HEK293 (cell line): ENCODE measurements around the gene KLK1.

Experiments used
- SETDB1 ChIP-seq: IDR thresholded peaks from one replicate; pipeline ENCODE4 v1.6.1; 2017; ENCODE audit warnings: mild to moderate bottlenecking, low read length, moderate library complexity, mixed read lengths; ENCODE audit not compliant: insufficient read length
- ZNF10 ChIP-seq: fragments of 450-650 bp; formaldehyde crosslinking; IDR thresholded peaks from 2 replicates; pipeline ENCODE4 v1.5.1; 2017; ENCODE audit warnings: missing biosample characterization, missing genetic modification characterization
- ZNF155 ChIP-seq: fragments of 450-650 bp; formaldehyde crosslinking; IDR thresholded peaks from 2 replicates; pipeline ENCODE4 v1.5.1; 2016; ENCODE audit warnings: missing biosample characterization, missing genetic modification characterization
- ZNF221 ChIP-seq: fragments of 450-650 bp; formaldehyde crosslinking; IDR thresholded peaks from 2 replicates; pipeline ENCODE4 v1.5.1; 2017; ENCODE audit warnings: missing biosample characterization, missing genetic modification characterization, borderline replicate concordance
- ZNF274 ChIP-seq, 2 experiments: fragments of 200-500 bp in 1 of 2; fragments of 450-650 bp in 1 of 2; sonication (Bioruptor generic) in 1 of 2; formaldehyde crosslinking in 1 of 2; IDR thresholded peaks; 2 replicates each; pipeline versions ENCODE4 v1.5.1 to v1.6.1; 2014 to 2016; ENCODE audit warnings: borderline replicate concordance in 1 of 2, inconsistent platforms in 1 of 2, low read length in 1 of 2, missing biosample characterization in 1 of 2, missing genetic modification characterization in 1 of 2
- ZNF521 ChIP-seq: fragments of 450-650 bp; formaldehyde crosslinking; IDR thresholded peaks from 2 replicates; pipeline ENCODE4 v1.5.1; 2017; ENCODE audit warnings: missing biosample characterization, mild to moderate bottlenecking, missing genetic modification characterization
- ZNF571 ChIP-seq: fragments of 450-650 bp; formaldehyde crosslinking; IDR thresholded peaks from 2 replicates; pipeline ENCODE4 v1.5.0; 2017; ENCODE audit warnings: missing biosample characterization, missing genetic modification characterization
- TF ChIP-seq, protein P1 (sequence below): fragments of 450-650 bp; formaldehyde crosslinking; IDR thresholded peaks from 2 replicates; pipeline ENCODE4 v1.5.1; 2016; ENCODE audit warnings: missing biosample characterization, missing genetic modification characterization, low read depth
- TF ChIP-seq, protein P2 (sequence below): fragments of 450-650 bp; formaldehyde crosslinking; IDR thresholded peaks from 2 replicates; pipeline ENCODE4 v1.5.1; 2016; ENCODE audit warnings: missing biosample characterization, missing genetic modification characterization
- TF ChIP-seq, protein P3 (sequence below): fragments of 450-650 bp; formaldehyde crosslinking; IDR thresholded peaks from 2 replicates; pipeline ENCODE4 v1.5.1; 2016; ENCODE audit warnings: missing biosample characterization, missing genetic modification characterization
- TF ChIP-seq, protein P4 (sequence below): fragments of 450-650 bp; formaldehyde crosslinking; optimal IDR thresholded peaks from 2 replicates; pipeline ENCODE3; 2016; ENCODE audit warnings: missing biosample characterization, mild to moderate bottlenecking, missing genetic modification characterization
- TF ChIP-seq, protein P5 (sequence below): fragments of 450-650 bp; formaldehyde crosslinking; IDR thresholded peaks from 2 replicates; pipeline ENCODE4 v1.5.1; 2016; ENCODE audit warnings: missing biosample characterization, missing genetic modification characterization, borderline replicate concordance

DNA sequence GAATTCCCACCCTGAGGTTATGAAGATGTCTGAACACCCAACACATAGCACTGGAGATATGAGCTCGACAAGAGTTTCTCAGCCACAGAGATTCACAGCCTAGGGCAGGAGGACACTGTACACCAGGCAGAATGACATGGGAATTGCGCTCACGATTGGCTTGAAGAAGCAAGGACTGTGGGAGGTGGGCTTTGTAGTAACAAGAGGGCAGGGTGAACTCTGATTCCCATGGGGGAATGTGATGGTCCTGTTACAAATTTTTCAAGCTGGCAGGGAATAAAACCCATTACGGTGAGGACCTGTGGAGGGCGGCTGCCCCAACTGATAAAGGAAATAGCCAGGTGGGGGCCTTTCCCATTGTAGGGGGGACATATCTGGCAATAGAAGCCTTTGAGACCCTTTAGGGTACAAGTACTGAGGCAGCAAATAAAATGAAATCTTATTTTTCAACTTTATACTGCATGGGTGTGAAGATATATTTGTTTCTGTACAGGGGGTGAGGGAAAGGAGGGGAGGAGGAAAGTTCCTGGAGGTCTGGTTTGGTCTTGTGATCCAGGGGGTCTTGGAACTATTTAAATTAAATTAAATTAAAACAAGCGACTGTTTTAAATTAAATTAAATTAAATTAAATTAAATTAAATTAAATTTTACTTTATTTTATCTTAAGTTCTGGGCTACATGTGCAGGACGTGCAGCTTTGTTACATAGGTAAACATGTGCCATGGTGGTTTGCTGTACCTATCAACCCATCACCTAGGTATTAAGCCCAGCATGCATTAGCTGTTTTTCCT lies 38.1 kb upstream of the KLK1 start:
- TF ChIP-seq ZNF521 (tag by site-specific recombination) (no peak), ZNF274 (IDR thresholded peaks at IDR 0.05; ENCODE audit: low read length) (no peak), ZNF274 (tag by site-specific recombination; IDR thresholded peaks at IDR 0.05; ENCODE audit: borderline replicate concordance) (no peak), ZNF155 (tag by site-specific recombination) (no peak), ZNF571 (no peak), SETDB1 (no peak), ZNF10 (tag by site-specific recombination) (no peak), ZNF221 (tag by site-specific recombination) (no peak)
- TF ChIP-seq, protein P1, sequence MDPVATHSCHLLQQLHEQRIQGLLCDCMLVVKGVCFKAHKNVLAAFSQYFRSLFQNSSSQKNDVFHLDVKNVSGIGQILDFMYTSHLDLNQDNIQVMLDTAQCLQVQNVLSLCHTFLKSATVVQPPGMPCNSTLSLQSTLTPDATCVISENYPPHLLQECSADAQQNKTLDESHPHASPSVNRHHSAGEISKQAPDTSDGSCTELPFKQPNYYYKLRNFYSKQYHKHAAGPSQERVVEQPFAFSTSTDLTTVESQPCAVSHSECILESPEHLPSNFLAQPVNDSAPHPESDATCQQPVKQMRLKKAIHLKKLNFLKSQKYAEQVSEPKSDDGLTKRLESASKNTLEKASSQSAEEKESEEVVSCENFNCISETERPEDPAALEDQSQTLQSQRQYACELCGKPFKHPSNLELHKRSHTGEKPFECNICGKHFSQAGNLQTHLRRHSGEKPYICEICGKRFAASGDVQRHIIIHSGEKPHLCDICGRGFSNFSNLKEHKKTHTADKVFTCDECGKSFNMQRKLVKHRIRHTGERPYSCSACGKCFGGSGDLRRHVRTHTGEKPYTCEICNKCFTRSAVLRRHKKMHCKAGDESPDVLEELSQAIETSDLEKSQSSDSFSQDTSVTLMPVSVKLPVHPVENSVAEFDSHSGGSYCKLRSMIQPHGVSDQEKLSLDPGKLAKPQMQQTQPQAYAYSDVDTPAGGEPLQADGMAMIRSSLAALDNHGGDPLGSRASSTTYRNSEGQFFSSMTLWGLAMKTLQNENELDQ (tag by site-specific recombination) = no peak
- TF ChIP-seq, protein P2, sequence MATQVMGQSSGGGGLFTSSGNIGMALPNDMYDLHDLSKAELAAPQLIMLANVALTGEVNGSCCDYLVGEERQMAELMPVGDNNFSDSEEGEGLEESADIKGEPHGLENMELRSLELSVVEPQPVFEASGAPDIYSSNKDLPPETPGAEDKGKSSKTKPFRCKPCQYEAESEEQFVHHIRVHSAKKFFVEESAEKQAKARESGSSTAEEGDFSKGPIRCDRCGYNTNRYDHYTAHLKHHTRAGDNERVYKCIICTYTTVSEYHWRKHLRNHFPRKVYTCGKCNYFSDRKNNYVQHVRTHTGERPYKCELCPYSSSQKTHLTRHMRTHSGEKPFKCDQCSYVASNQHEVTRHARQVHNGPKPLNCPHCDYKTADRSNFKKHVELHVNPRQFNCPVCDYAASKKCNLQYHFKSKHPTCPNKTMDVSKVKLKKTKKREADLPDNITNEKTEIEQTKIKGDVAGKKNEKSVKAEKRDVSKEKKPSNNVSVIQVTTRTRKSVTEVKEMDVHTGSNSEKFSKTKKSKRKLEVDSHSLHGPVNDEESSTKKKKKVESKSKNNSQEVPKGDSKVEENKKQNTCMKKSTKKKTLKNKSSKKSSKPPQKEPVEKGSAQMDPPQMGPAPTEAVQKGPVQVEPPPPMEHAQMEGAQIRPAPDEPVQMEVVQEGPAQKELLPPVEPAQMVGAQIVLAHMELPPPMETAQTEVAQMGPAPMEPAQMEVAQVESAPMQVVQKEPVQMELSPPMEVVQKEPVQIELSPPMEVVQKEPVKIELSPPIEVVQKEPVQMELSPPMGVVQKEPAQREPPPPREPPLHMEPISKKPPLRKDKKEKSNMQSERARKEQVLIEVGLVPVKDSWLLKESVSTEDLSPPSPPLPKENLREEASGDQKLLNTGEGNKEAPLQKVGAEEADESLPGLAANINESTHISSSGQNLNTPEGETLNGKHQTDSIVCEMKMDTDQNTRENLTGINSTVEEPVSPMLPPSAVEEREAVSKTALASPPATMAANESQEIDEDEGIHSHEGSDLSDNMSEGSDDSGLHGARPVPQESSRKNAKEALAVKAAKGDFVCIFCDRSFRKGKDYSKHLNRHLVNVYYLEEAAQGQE (tag by site-specific recombination) = no peak
- TF ChIP-seq, protein P3, sequence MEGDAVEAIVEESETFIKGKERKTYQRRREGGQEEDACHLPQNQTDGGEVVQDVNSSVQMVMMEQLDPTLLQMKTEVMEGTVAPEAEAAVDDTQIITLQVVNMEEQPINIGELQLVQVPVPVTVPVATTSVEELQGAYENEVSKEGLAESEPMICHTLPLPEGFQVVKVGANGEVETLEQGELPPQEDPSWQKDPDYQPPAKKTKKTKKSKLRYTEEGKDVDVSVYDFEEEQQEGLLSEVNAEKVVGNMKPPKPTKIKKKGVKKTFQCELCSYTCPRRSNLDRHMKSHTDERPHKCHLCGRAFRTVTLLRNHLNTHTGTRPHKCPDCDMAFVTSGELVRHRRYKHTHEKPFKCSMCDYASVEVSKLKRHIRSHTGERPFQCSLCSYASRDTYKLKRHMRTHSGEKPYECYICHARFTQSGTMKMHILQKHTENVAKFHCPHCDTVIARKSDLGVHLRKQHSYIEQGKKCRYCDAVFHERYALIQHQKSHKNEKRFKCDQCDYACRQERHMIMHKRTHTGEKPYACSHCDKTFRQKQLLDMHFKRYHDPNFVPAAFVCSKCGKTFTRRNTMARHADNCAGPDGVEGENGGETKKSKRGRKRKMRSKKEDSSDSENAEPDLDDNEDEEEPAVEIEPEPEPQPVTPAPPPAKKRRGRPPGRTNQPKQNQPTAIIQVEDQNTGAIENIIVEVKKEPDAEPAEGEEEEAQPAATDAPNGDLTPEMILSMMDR (tag by site-specific recombination) = no peak
- TF ChIP-seq, protein P4, sequence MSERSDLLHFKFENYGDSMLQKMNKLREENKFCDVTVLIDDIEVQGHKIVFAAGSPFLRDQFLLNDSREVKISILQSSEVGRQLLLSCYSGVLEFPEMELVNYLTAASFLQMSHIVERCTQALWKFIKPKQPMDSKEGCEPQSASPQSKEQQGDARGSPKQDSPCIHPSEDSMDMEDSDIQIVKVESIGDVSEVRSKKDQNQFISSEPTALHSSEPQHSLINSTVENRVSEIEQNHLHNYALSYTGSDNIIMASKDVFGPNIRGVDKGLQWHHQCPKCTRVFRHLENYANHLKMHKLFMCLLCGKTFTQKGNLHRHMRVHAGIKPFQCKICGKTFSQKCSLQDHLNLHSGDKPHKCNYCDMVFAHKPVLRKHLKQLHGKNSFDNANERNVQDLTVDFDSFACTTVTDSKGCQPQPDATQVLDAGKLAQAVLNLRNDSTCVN (tag by site-specific recombination) = no peak
- TF ChIP-seq, protein P5, sequence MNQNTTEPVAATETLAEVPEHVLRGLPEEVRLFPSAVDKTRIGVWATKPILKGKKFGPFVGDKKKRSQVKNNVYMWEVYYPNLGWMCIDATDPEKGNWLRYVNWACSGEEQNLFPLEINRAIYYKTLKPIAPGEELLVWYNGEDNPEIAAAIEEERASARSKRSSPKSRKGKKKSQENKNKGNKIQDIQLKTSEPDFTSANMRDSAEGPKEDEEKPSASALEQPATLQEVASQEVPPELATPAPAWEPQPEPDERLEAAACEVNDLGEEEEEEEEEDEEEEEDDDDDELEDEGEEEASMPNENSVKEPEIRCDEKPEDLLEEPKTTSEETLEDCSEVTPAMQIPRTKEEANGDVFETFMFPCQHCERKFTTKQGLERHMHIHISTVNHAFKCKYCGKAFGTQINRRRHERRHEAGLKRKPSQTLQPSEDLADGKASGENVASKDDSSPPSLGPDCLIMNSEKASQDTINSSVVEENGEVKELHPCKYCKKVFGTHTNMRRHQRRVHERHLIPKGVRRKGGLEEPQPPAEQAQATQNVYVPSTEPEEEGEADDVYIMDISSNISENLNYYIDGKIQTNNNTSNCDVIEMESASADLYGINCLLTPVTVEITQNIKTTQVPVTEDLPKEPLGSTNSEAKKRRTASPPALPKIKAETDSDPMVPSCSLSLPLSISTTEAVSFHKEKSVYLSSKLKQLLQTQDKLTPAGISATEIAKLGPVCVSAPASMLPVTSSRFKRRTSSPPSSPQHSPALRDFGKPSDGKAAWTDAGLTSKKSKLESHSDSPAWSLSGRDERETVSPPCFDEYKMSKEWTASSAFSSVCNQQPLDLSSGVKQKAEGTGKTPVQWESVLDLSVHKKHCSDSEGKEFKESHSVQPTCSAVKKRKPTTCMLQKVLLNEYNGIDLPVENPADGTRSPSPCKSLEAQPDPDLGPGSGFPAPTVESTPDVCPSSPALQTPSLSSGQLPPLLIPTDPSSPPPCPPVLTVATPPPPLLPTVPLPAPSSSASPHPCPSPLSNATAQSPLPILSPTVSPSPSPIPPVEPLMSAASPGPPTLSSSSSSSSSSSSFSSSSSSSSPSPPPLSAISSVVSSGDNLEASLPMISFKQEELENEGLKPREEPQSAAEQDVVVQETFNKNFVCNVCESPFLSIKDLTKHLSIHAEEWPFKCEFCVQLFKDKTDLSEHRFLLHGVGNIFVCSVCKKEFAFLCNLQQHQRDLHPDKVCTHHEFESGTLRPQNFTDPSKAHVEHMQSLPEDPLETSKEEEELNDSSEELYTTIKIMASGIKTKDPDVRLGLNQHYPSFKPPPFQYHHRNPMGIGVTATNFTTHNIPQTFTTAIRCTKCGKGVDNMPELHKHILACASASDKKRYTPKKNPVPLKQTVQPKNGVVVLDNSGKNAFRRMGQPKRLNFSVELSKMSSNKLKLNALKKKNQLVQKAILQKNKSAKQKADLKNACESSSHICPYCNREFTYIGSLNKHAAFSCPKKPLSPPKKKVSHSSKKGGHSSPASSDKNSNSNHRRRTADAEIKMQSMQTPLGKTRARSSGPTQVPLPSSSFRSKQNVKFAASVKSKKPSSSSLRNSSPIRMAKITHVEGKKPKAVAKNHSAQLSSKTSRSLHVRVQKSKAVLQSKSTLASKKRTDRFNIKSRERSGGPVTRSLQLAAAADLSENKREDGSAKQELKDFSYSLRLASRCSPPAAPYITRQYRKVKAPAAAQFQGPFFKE (tag by site-specific recombination) = no peak
